Activated naive CD8-positive, alpha-beta T cell treated with anti-CD3 and anti-CD28 coated beads, Interleukin-2, amount 50 U/mL, for 24 hours (primary cell): Measurements from ENCODE around the gene FKBP10.
A peak's percentile ranks its signal among the peaks of the same experiment; 100 is the strongest.

Experiments
- ATAC-seq: fragments of 150-1000 bp; cut with Tn5 transposase; one replicate; pipeline ENCODE4 v1.10.0; 2021
- DNase-seq: peaks from one replicate; pipeline ENCODE4 v3.0.0; 2021
- H3K27ac Mint-ChIP-seq: one replicate; pipeline ENCODE4 v1.8.0; 2021; ENCODE audit warnings: mild to moderate bottlenecking, mixed read lengths
- H3K27me3 Mint-ChIP-seq: one replicate; pipeline ENCODE4 v1.8.0; 2021; ENCODE audit warnings: mixed read lengths
- H3K36me3 Mint-ChIP-seq: one replicate; pipeline ENCODE4 v1.8.0; 2021; ENCODE audit warnings: low read depth, mixed read lengths
- H3K4me1 Mint-ChIP-seq: one replicate; pipeline ENCODE4 v1.8.0; 2021; ENCODE audit warnings: mixed read lengths
- H3K4me3 Mint-ChIP-seq: one replicate; pipeline ENCODE4 v1.8.0; 2021; ENCODE audit warnings: mild to moderate bottlenecking, moderate library complexity, mixed read lengths
- H3K9me3 Mint-ChIP-seq: one replicate; pipeline ENCODE4 v1.8.0; 2021; ENCODE audit warnings: mixed read lengths

FKBP10 gene

GRCh38 chr17:41864836-41865595 lies 52.2 kb downstream of the FKBP10 start, which contains the start of gene KLHL11:
Gene KLHL11, minus strand, starts transcription at chr17:41865423. Its CDS starts 53 bp downstream, at chr17:41865370.
- peaks cover 28% of the 10 kb centered on the region for H3K36me3 Mint-ChIP-seq
- peak within 1 kb of the TSS; percentile 83 for H3K27ac Mint-ChIP-seq
- no peaks in the 10 kb centered on the region for H3K9me3 Mint-ChIP-seq
- H3K4me1 Mint-ChIP-seq, result peaks cover 50% of the 10 kb centered on the region
- H3K4me3 Mint-ChIP-seq, result no peak within 1 kb of the TSS
- peak; percentile 89 for DNase-seq
- no peaks in the 10 kb centered on the region for H3K27me3 Mint-ChIP-seq
- peak; percentile 87 for ATAC-seq

- ATAC-seq, result peak; percentile 2
- Mint-ChIP-seq H3K36me3 (peaks cover 30% of the 10 kb centered on the region), H3K27ac (peak overlapping the region; percentile 83), H3K4me1 (peaks cover 52% of the 10 kb centered on the region), H3K4me3 (no peak overlapping the region), H3K9me3 (no peaks in the 10 kb centered on the region), H3K27me3 (no peaks in the 10 kb centered on the region)
- DNase-seq, result no peak
These were observed 52.7 kb downstream of the FKBP10 start for GRCh38 chr17:41865596-41865893.

- Mint-ChIP-seq H3K27me3 (no peaks in the 10 kb centered on the region), H3K27ac (peak overlapping the region; percentile 91), H3K36me3 (peaks cover 52% of the 10 kb centered on the region), H3K4me1 (peaks cover 43% of the 10 kb centered on the region), H3K4me3 (peak overlapping the region; percentile 57), H3K9me3 (no peaks in the 10 kb centered on the region)
- DNase-seq (no peak), ATAC-seq (no peak)
These were observed 55.8 kb downstream of the FKBP10 start for GRCh38 chr17:41868568-41868967.

- H3K4me1 Mint-ChIP-seq, result peaks cover 43% of the 10 kb centered on the region
- peaks cover 54% of the 10 kb centered on the region for H3K36me3 Mint-ChIP-seq
- ATAC-seq, result no peak
- no peaks in the 10 kb centered on the region for H3K27me3 Mint-ChIP-seq
- DNase-seq, result no peak
- H3K4me3 Mint-ChIP-seq, result no peak overlapping the region
- peak overlapping the region; percentile 91 for H3K27ac Mint-ChIP-seq
- no peaks in the 10 kb centered on the region for H3K9me3 Mint-ChIP-seq
These were observed 56.6 kb downstream of the FKBP10 start for GRCh38 chr17:41869426-41869825.

GRCh38 chr17:41870097-41870496 lies 57.3 kb downstream of the FKBP10 start:
- DNase-seq (no peak), ATAC-seq (no peak)
- H3K9me3 Mint-ChIP-seq, result no peaks in the 10 kb centered on the region
- H3K27ac Mint-ChIP-seq, result peak overlapping the region; percentile 91
- peaks cover 58% of the 10 kb centered on the region for H3K36me3 Mint-ChIP-seq
- H3K27me3 Mint-ChIP-seq, result no peaks in the 10 kb centered on the region
- H3K4me3 Mint-ChIP-seq, result no peak overlapping the region
- H3K4me1 Mint-ChIP-seq, result peaks cover 43% of the 10 kb centered on the region

- peaks cover 56% of the 10 kb centered on the region for H3K36me3 Mint-ChIP-seq
- H3K4me1 Mint-ChIP-seq, result peaks cover 40% of the 10 kb centered on the region
- H3K27me3 Mint-ChIP-seq, result no peaks in the 10 kb centered on the region
- no peaks in the 10 kb centered on the region for H3K9me3 Mint-ChIP-seq
- H3K4me3 Mint-ChIP-seq, result no peak overlapping the region
- ATAC-seq, result no peak
- H3K27ac Mint-ChIP-seq, result peak overlapping the region; percentile 91
- no peak for DNase-seq
These were observed 57.8 kb downstream of the FKBP10 start for GRCh38 chr17:41870627-41871026.

GRCh38 chr17:41871789-41872188 lies 59.0 kb downstream of the FKBP10 start:
- Mint-ChIP-seq H3K9me3 (no peaks in the 10 kb centered on the region), H3K4me1 (peaks cover 40% of the 10 kb centered on the region), H3K27ac (peak overlapping the region; percentile 42), H3K36me3 (peaks cover 59% of the 10 kb centered on the region), H3K4me3 (no peak overlapping the region), H3K27me3 (no peaks in the 10 kb centered on the region)
- no peak for DNase-seq
- ATAC-seq, result no peak
